Neural progenitor cell (in vitro differentiated cells): Measurements from ENCODE around the gene DOLK. TPM values are rescaled to one million over a fixed set of nuclear protein-coding genes. Genes with fewer than 3 reads are reported as not detected.

ENCODE experiments used
- DNase-seq: peaks from one replicate; pipeline ENCODE4 v3.0.0-alpha.2; 2016; ENCODE audit warnings: low spot score
- H2AFZ ChIP-seq: fragments of 200-600 bp; sonication (generic); replicated peaks from 2 replicates; pipeline ENCODE4 v1.6.1; 2016; ENCODE audit warnings: antibody characterized with exemption
- H3F3A ChIP-seq: fragments of 200-600 bp; sonication (generic); 2 replicates; pipeline ENCODE4 v1.6.1; 2016; ENCODE audit warnings: antibody characterized with exemption, low read depth
- H3K27ac ChIP-seq: fragments of 200-600 bp; sonication (generic); 2 replicates; pipeline ENCODE4 v1.5.1; 2016; ENCODE audit warnings: mild to moderate bottlenecking
- H3K27me3 ChIP-seq: fragments of 200-600 bp; sonication (generic); 2 replicates; pipeline ENCODE4 v1.6.1; 2016; ENCODE audit warnings: mild to moderate bottlenecking, moderate library complexity
- H3K36me3 ChIP-seq: fragments of 200-600 bp; sonication (generic); 2 replicates; pipeline ENCODE4 v1.5.1; 2016
- H3K4me1 ChIP-seq: fragments of 200-600 bp; sonication (generic); 2 replicates; pipeline ENCODE4 v1.6.1; 2016; ENCODE audit warnings: mixed run types
- H3K4me2 ChIP-seq: fragments of 200-600 bp; sonication (generic); 2 replicates; pipeline ENCODE4 v1.6.1; 2016
- H3K4me3 ChIP-seq: fragments of 200-600 bp; sonication (generic); 2 replicates; pipeline ENCODE4 v1.5.1; 2016
- H3K79me2 ChIP-seq: fragments of 200-600 bp; sonication (generic); 2 replicates; pipeline ENCODE4 v1.6.1; 2016; ENCODE audit warnings: low read depth
- H3K9ac ChIP-seq: fragments of 200-600 bp; sonication (generic); 2 replicates; pipeline ENCODE4 v1.6.1; 2016
- H3K9me3 ChIP-seq: fragments of 200-600 bp; sonication (generic); 2 replicates; pipeline ENCODE4 v1.5.1; 2016; ENCODE audit warnings: low read depth
- H4K20me1 ChIP-seq: fragments of 200-600 bp; sonication (generic); 2 replicates; pipeline ENCODE4 v1.6.1; 2016; ENCODE audit warnings: low read depth
- H3K27ac Mint-ChIP-seq: 3 replicates; pipeline ENCODE4 v1.8.0; 2021; ENCODE audit warnings: mixed read lengths
- H3K27me3 Mint-ChIP-seq: 2 replicates; pipeline ENCODE4 v1.8.0; 2022; ENCODE audit warnings: low read depth, mild to moderate bottlenecking, inconsistent platforms, moderate library complexity, mixed read lengths; ENCODE audit not compliant: insufficient read depth
- H3K36me3 Mint-ChIP-seq: 3 replicates; pipeline ENCODE4 v1.8.0; 2021; ENCODE audit warnings: mixed read lengths
- H3K4me1 Mint-ChIP-seq: 3 replicates; pipeline ENCODE4 v1.8.0; 2021; ENCODE audit warnings: mixed read lengths
- H3K4me3 Mint-ChIP-seq: 3 replicates; pipeline ENCODE4 v1.8.0; 2021; ENCODE audit warnings: mild to moderate bottlenecking, moderate library complexity, mixed read lengths
- H3K9me3 Mint-ChIP-seq: 3 replicates; pipeline ENCODE4 v1.8.0; 2020; ENCODE audit warnings: mixed read lengths
- EZH2 ChIP-seq: fragments of 200-600 bp; sonication (generic); IDR thresholded peaks from 2 replicates; pipeline ENCODE4 v1.6.1; 2017; ENCODE audit warnings: antibody characterized with exemption, mild to moderate bottlenecking, moderate library complexity
- EZH2phosphoT487 ChIP-seq: fragments of 200-600 bp; sonication (generic); IDR thresholded peaks from 2 replicates; pipeline ENCODE4 v1.6.1; 2017; ENCODE audit warnings: antibody characterized with exemption
- total RNA-seq: library from RNA; depleted of rRNA; stranded (reverse); fragments of >200 nt; gene quantifications from 2 replicates; pipeline ENCODE4 v1.2.3, GENCODE V29; 2015; ENCODE audit warnings: low replicate concordance
- TF ChIP-seq, protein P1 (sequence below): fragments of 200-600 bp; sonication (generic); IDR thresholded peaks from 2 replicates; pipeline ENCODE4 v1.5.1; 2017; ENCODE audit warnings: antibody characterized with exemption, mild to moderate bottlenecking

Gene DOLK
- total RNA-seq, 1 donor from 2014 or later, result 8.2 TPM

DNA sequence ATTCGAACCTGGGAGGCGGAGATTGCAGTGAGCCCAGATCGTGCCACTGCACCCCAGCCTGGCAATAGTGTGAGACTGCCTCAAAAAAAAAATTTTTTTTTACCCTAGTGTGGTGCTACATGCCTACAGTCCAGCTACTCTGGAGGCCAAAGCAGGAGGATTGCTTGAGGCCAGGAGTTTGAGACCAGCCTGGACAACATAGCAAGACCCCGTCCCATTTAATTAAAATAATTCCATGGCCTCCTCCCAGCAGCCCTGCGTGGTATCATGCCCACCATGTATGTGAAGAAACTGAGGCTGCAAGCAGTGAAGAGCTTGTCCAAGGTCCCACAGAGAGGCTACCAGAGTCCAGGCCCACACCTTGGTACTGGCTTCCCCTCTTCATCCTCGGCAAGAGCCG is 46.0 kb downstream of the DOLK start:
- H3K79me2 ChIP-seq, result peaks cover 24% of the 10 kb centered on the region
- no peaks in the 10 kb centered on the region for H3K4me1 Mint-ChIP-seq
- H3K4me3 ChIP-seq, result no peak overlapping the region
- H4K20me1 ChIP-seq, result peaks cover 11% of the 10 kb centered on the region
- no peak overlapping the region for H3K4me3 Mint-ChIP-seq
- no peaks in the 10 kb centered on the region for H3K36me3 ChIP-seq
- peaks cover 2% of the 10 kb centered on the region for H3K36me3 Mint-ChIP-seq
- DNase-seq, result no peak
- H3K4me2 ChIP-seq, result no peak overlapping the region
- H3K9me3 Mint-ChIP-seq, result no peaks in the 10 kb centered on the region
- H3K27ac Mint-ChIP-seq, result no peak overlapping the region
- no peaks in the 10 kb centered on the region for H3K9me3 ChIP-seq
- no peaks in the 10 kb centered on the region for H3F3A ChIP-seq
- no peaks in the 10 kb centered on the region for H3K4me1 ChIP-seq
- no peak overlapping the region for H2AFZ ChIP-seq
- TF ChIP-seq EZH2phosphoT487 (no peak), EZH2 (no peak)
- TF ChIP-seq, protein P1, sequence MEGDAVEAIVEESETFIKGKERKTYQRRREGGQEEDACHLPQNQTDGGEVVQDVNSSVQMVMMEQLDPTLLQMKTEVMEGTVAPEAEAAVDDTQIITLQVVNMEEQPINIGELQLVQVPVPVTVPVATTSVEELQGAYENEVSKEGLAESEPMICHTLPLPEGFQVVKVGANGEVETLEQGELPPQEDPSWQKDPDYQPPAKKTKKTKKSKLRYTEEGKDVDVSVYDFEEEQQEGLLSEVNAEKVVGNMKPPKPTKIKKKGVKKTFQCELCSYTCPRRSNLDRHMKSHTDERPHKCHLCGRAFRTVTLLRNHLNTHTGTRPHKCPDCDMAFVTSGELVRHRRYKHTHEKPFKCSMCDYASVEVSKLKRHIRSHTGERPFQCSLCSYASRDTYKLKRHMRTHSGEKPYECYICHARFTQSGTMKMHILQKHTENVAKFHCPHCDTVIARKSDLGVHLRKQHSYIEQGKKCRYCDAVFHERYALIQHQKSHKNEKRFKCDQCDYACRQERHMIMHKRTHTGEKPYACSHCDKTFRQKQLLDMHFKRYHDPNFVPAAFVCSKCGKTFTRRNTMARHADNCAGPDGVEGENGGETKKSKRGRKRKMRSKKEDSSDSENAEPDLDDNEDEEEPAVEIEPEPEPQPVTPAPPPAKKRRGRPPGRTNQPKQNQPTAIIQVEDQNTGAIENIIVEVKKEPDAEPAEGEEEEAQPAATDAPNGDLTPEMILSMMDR, result no peak
- H3K9ac ChIP-seq, result no peak overlapping the region
- no peaks in the 10 kb centered on the region for H3K27me3 ChIP-seq
- H3K27ac ChIP-seq, result no peak overlapping the region
- H3K27me3 Mint-ChIP-seq, result no peaks in the 10 kb centered on the region

DNA sequence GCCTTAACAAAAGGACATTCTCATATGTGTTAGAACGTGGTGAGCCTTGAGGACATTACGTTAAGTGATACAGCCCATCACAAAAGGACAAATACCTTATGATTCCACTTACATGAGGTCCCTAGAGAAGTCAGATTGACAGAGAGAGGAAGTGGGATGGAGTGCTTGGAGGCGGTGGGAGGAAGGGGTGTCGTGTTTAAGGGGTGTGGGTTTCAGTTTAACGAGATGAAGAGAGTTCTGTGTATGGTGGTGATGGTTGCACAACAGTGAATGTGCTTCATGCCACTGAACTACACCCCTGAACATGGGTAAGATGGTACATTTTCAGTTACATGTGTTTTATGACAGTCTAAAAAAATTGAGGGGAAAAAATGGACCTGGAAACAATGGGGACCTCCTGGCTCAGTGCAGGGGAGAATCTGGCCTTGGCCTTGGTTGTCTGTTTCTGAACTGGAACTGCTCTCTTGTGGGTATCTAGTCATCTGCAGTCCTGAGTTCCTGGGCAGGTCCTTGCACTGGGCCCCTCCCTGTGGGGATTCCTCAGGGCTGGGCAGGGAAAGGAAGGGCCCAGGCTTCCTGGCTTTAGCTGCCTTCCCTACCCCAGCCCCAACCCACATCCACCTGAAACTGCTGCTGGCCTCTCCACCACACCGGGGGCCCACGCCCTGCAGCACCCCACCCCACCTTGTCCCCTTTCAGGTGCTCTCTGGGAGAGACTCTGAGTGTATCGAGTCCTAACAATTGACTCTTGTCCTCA is 47.7 kb downstream of the DOLK start:
- no peak overlapping the region for H3K9ac ChIP-seq
- no peaks in the 10 kb centered on the region for H3K36me3 ChIP-seq
- Mint-ChIP-seq H3K9me3 (no peaks in the 10 kb centered on the region), H3K4me3 (no peak overlapping the region), H3K27ac (peak overlapping the region; percentile 19), H3K36me3 (peaks cover 2% of the 10 kb centered on the region), H3K27me3 (no peaks in the 10 kb centered on the region), H3K4me1 (peaks cover 12% of the 10 kb centered on the region)
- DNase-seq, result no peak
- no peak overlapping the region for H3K4me3 ChIP-seq
- no peak overlapping the region for H3K4me2 ChIP-seq
- peaks cover 31% of the 10 kb centered on the region for H3K79me2 ChIP-seq
- peaks cover 19% of the 10 kb centered on the region for H4K20me1 ChIP-seq
- no peak overlapping the region for H3K27ac ChIP-seq
- H2AFZ ChIP-seq, result no peak overlapping the region
- H3K27me3 ChIP-seq, result no peaks in the 10 kb centered on the region
- H3K4me1 ChIP-seq, result peaks cover 5% of the 10 kb centered on the region
- TF ChIP-seq EZH2 (no peak), EZH2phosphoT487 (no peak)
- TF ChIP-seq, protein P1, result no peak
- no peaks in the 10 kb centered on the region for H3K9me3 ChIP-seq
- no peaks in the 10 kb centered on the region for H3F3A ChIP-seq

DNA sequence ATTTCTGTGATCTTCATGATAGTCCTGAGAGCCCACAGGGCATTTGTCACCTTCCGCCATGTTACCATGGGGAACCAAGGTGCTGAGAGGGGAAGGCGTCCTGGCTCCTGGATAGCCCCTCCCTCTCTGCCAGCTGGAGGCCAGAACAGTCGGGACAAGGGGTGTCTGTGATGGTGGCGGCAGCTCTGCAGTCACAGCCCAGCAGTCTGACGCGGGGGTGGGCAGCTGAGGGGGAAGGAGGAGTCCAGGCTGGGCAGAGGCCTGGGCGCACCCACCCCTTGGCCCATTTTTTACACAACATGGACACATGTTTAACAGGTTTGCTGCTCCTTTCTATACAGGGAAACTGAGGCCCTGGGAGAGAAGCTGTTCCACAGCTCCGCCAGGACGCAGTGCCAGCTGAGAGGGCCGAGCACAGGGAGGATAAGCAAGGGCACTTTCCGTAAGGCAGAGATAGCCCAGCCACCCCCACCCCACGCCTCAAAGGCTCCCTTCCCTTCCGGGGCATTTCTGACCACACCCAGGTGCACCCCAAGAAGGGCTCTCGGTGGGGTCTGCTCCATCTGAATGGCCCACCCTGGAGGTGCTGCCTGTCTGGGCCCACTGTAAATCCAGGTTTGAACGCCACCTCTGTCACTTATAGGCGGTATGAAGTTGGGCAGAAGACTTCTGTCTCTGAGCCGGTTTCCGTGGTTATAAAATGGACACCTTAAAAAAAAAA is 48.4 kb downstream of the DOLK start:
- Histone ChIP-seq H3K9ac (no peak overlapping the region), H2AFZ (no peak overlapping the region), H3K9me3 (no peaks in the 10 kb centered on the region), H3K4me1 (peaks cover 5% of the 10 kb centered on the region), H4K20me1 (peaks cover 19% of the 10 kb centered on the region), H3K27me3 (no peaks in the 10 kb centered on the region), H3K4me3 (no peak overlapping the region), H3K4me2 (no peak overlapping the region), H3K79me2 (peaks cover 25% of the 10 kb centered on the region), H3F3A (no peaks in the 10 kb centered on the region), H3K36me3 (no peaks in the 10 kb centered on the region), H3K27ac (no peak overlapping the region)
- Mint-ChIP-seq H3K27me3 (no peaks in the 10 kb centered on the region), H3K36me3 (peaks cover 2% of the 10 kb centered on the region), H3K27ac (peak overlapping the region; percentile 19), H3K4me3 (no peak overlapping the region), H3K4me1 (peaks cover 13% of the 10 kb centered on the region), H3K9me3 (no peaks in the 10 kb centered on the region)
- TF ChIP-seq, protein P1, result no peak
- TF ChIP-seq EZH2phosphoT487 (no peak), EZH2 (no peak)
- DNase-seq, result no peak
